Measurements from ENCODE around the gene ARF6. TPM values are rescaled to one million over a fixed set of nuclear protein-coding genes. Genes with fewer than 3 reads are reported as not detected.
A peak's percentile ranks its signal among the peaks of the same experiment; 100 is the strongest.

Gene ARF6
- total and polyA plus RNA-seq, 9 of the 15 experiments (the other 6 are each of a cell fraction or from before 2014, with no cell fraction given) = 15.3 to 35.2 (median 24.9) TPM

GRCh38 chr14:49867831-49868719, 24.8 kb upstream of the ARF6 start (continued):
- TF ChIP-seq, protein P1, sequence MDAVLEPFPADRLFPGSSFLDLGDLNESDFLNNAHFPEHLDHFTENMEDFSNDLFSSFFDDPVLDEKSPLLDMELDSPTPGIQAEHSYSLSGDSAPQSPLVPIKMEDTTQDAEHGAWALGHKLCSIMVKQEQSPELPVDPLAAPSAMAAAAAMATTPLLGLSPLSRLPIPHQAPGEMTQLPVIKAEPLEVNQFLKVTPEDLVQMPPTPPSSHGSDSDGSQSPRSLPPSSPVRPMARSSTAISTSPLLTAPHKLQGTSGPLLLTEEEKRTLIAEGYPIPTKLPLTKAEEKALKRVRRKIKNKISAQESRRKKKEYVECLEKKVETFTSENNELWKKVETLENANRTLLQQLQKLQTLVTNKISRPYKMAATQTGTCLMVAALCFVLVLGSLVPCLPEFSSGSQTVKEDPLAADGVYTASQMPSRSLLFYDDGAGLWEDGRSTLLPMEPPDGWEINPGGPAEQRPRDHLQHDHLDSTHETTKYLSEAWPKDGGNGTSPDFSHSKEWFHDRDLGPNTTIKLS (IDR thresholded peaks at IDR 0.05; ENCODE audit: borderline replicate concordance, low read depth) = no peak
- TF ChIP-seq HNRNPL (IDR thresholded peaks at IDR 0.05; ENCODE audit: low read depth, low read length) = no peak
- no peak for TF ChIP-seq SAFB2 (IDR thresholded peaks at IDR 0.05; ENCODE audit: borderline replicate concordance, low read depth, low read length, severe bottlenecking)
- TF ChIP-seq NR2C2 (CRISPR knock-in tag; IDR thresholded peaks at IDR 0.05) = 0 out of 2 replicates have a peak, but pooled peaks have one; percentile 35
- TF ChIP-seq NR2C2 (tag; IDR thresholded peaks at IDR 0.05) = peak; percentile 74
- no peak for TF ChIP-seq PTBP1 (IDR thresholded peaks at IDR 0.05; ENCODE audit: low read depth, low read length)
- no peak for TF ChIP-seq STAG1 (CRISPR knock-in tag; IDR thresholded peaks at IDR 0.05; ENCODE audit: borderline replicate concordance)
- TF ChIP-seq HMBOX1 (IDR thresholded peaks at IDR 0.05) = no peak
- TF ChIP-seq EGR1 (conservative IDR thresholded peaks at IDR 0.05) = peak; percentile 16; the same call in 1 of the 2 replicates
- TF ChIP-seq, protein P2, sequence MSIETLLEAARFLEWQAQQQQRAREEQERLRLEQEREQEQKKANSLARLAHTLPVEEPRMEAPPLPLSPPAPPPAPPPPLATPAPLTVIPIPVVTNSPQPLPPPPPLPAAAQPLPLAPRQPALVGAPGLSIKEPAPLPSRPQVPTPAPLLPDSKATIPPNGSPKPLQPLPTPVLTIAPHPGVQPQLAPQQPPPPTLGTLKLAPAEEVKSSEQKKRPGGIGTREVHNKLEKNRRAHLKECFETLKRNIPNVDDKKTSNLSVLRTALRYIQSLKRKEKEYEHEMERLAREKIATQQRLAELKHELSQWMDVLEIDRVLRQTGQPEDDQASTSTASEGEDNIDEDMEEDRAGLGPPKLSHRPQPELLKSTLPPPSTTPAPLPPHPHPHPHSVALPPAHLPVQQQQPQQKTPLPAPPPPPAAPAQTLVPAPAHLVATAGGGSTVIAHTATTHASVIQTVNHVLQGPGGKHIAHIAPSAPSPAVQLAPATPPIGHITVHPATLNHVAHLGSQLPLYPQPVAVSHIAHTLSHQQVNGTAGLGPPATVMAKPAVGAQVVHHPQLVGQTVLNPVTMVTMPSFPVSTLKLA (conservative IDR thresholded peaks at IDR 0.05) = 0 out of 4 replicates have a peak, but pooled peaks have one; percentile 32 to 59
- TF ChIP-seq POLR2H (tag; IDR thresholded peaks at IDR 0.05; ENCODE audit: low read depth) = 0 out of 2 replicates have a peak, but pooled peaks have one; percentile 36
- TF ChIP-seq HOXB6 (CRISPR knock-in tag; IDR thresholded peaks at IDR 0.05; ENCODE audit: borderline replicate concordance) = no peak
- TF ChIP-seq PTTG1 (tag; IDR thresholded peaks at IDR 0.05; ENCODE audit: low read depth) = no peak
- no peak for TF ChIP-seq LEF1 (IDR thresholded peaks at IDR 0.05)
- TF ChIP-seq KLF10 (CRISPR knock-in tag; IDR thresholded peaks at IDR 0.05) = no peak
- peak in 1 of 2 experiments; percentile 54; a peak in 1 of 4 replicates for TF ChIP-seq HDAC1 (IDR thresholded peaks at IDR 0.05)
- TF ChIP-seq ZNF311 (CRISPR knock-in tag; IDR thresholded peaks at IDR 0.05) = no peak
- TF ChIP-seq, protein P3, sequence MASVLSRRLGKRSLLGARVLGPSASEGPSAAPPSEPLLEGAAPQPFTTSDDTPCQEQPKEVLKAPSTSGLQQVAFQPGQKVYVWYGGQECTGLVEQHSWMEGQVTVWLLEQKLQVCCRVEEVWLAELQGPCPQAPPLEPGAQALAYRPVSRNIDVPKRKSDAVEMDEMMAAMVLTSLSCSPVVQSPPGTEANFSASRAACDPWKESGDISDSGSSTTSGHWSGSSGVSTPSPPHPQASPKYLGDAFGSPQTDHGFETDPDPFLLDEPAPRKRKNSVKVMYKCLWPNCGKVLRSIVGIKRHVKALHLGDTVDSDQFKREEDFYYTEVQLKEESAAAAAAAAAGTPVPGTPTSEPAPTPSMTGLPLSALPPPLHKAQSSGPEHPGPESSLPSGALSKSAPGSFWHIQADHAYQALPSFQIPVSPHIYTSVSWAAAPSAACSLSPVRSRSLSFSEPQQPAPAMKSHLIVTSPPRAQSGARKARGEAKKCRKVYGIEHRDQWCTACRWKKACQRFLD (CRISPR knock-in tag; IDR thresholded peaks at IDR 0.05) = peak; percentile 53; the same call in 1 of the 2 replicates
- TF ChIP-seq ATF7 (IDR thresholded peaks at IDR 0.05) = 0 out of 2 replicates have a peak, but pooled peaks have one; percentile 46

Measured in K562 (cell line).